CD4-positive, alpha-beta T cell treated with Interleukin-2 at 100 ng/mL for 4 hours (primary cell): ENCODE results near the gene RHBDL1.

Experiments used
- DNase-seq: peaks from one replicate; pipeline ENCODE4 v3.0.0-alpha.2; 2020; ENCODE audit warnings: low spot score

The RHBDL1 gene

GRCh38 chr16:720447-720989 is 45.0 kb downstream of the RHBDL1 start:
- no peak for DNase-seq

DNA sequence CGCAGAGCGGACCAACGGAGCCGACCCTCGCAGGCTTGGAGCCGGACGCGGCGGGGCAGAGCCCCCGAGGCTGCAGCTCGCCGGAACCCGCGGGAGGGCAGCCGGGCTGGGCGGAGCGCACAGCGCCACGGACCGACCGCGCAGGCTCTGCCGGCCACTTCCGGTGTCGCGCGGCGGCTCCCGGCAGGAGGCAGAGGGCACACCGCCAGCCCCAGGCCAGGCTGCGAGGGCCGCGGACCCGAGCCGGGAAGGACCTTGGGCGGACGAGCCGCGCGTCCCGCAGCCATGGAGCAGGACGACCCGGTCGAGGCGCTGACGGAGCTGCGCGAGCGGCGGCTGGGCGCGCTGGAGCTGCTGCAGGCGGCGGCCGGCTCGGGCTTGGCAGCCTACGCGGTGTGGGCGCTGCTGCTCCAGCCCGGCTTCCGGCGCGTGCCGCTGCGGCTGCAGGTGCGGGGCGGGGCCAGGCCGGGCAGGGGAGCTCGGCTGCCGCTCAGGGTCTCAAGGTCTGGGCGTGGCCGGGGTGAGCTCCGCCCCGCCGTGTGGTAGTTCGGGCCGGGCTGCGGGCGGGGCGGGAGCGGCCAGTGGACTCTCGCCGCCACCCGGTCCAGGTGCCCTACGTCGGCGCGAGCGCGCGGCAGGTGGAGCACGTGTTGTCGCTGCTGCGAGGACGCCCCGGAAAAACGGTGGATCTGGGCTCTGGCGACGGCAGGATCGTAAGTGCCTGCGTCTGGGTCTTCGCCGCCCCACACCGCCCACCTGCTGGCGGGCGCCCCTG is 45.7 kb downstream of the RHBDL1 start, which contains the start of gene ANTKMT:
ANTKMT (plus strand) TSS at position 157 of the 775 bp plus-strand sequence; CDS start at position 286, 129 bp downstream.
- peak; percentile 70 for DNase-seq

DNA sequence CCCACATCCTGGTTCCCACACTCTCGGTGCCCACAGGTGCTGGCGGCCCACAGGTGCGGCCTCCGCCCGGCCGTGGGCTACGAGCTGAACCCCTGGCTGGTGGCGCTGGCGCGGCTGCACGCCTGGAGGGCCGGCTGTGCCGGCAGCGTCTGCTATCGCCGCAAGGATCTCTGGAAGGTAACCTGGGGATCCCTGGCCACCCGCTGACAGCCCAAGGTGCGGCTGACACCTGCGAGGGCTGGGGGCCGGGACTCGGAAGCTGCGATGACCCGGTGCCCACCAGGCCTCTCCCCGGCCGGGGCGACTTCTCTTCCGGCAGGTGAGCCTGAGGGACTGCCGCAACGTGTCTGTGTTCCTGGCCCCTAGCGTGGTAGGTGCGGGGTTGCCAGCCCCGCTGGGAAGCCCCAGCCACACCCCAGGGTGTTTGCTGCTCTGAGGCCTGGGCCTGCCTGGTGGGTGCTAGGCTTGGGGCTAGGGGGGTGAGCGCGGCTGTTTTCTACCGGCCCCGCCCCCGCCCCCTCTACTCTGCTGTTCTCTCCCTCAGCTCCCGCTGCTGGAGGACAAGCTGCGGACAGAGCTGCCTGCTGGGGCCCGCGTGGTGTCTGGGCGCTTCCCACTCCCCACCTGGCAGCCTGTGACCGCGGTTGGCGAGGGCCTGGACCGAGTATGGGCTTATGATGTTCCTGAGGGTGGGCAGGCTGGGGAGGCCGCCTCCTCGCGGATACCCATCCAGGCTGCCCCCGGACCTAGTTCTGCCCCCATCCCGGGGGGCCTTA is 46.5 kb downstream of the RHBDL1 start:
- no peak for DNase-seq

DNA sequence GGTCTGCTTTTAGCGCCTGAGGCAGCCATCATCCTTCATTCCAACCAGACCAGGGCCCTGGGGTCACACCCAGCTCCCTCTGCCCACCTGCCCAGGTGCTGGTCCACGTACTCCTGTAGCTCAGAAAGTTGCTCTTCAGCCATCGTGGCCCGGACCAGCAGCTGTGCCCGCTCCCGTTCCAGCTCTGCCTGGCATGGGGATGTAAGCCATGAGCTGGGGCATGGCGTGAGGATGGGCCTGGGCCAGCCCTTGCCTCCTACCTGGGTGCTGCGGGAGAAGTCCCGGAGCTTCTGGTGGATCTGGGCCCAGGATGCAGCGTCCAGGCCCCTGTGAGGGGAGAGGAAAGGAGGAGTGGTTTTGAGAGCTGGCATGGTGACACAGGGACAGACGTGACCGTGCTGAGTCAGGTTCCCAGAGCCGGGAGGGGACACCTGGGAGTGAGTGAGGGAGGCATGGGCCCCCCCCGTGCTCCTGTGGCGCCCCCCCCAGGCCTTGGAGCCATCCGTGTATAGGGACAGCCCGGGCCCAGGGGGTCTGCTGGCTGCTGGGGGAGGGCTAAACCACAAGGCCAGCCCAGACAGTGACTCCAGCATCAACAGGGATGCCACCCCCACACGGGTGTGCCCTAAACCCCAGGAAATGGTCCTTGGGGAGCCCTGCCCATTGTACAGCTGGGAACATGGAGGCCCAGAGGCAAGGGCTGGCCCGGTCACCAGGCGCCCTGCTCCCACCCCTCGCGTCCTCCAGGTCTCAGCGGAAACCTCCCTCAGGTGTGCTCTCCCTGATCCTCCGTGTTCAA is 47.6 kb downstream of the RHBDL1 start:
- no peak for DNase-seq

GRCh38 chr16:723695-724094 is 48.2 kb downstream of the RHBDL1 start:
- no peak for DNase-seq

- DNase-seq, result no peak
Measured at GRCh38 chr16:724188-725040, 48.9 kb downstream of the RHBDL1 start.

DNA sequence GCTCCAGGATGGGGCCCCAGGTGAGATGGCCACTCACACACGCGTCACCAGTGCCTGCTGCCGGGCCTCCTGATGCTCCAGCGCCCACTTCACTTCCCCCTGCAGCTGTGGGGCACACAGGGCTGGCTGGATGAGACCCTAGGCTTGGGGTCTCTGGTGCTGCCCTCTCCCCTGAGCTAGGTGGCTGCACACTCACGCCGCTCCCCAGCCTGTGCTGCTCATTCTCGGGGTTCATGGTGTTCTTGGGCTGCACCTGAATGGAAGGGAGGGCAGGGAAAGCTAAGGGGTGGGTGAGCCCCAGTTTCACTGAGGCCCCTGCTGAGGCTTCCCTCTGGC is 49.5 kb downstream of the RHBDL1 start:
- no peak for DNase-seq

DNA sequence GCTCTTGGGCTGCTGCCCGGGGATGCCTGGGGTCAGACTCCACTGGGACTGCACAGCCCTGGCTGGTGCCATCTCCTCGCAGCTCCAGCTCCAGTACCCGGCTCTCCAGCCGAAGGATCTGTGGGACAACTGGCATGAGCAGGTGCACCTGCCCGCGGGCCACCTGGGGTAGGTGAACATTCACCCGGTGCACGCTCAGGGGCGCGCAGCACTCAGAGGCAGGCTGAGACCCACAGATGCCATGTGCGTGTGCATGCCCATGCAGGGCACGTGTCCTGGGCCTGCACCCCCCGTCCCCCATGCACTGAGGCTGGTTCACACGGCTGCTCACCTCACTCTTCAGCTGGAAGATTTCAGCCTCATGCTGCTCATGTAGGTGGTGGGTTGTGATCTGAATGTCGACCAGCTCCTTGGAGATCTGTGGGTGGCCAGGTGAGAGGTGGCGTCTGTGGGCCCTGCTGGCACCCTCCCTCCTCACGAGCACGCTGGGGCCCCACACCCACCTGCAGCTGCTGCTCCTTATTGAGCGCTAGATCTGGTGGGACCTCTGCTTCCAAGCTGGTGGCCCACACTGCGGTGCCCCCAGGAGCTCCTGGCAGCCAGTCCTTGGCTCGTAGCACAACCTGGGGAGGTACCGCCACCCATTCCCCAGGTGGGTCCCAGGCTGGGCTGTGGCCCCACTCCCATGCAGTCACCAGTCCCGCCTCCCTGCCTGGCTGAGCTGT is 50.2 kb downstream of the RHBDL1 start:
- DNase-seq, result no peak

GRCh38 chr16:726188-726437 is 50.6 kb downstream of the RHBDL1 start:
- DNase-seq, result no peak

GRCh38 chr16:726438-727290 is 51.2 kb downstream of the RHBDL1 start, which contains the start of the genes CCDC78 and HAGHL:
CCDC78 (minus strand) TSS chr16:726443; CDS start chr16:726367, 76 bp downstream.
HAGHL (plus strand) TSS chr16:727106; CDS start chr16:727510, 404 bp downstream.
- peak; percentile 62 for DNase-seq

DNA sequence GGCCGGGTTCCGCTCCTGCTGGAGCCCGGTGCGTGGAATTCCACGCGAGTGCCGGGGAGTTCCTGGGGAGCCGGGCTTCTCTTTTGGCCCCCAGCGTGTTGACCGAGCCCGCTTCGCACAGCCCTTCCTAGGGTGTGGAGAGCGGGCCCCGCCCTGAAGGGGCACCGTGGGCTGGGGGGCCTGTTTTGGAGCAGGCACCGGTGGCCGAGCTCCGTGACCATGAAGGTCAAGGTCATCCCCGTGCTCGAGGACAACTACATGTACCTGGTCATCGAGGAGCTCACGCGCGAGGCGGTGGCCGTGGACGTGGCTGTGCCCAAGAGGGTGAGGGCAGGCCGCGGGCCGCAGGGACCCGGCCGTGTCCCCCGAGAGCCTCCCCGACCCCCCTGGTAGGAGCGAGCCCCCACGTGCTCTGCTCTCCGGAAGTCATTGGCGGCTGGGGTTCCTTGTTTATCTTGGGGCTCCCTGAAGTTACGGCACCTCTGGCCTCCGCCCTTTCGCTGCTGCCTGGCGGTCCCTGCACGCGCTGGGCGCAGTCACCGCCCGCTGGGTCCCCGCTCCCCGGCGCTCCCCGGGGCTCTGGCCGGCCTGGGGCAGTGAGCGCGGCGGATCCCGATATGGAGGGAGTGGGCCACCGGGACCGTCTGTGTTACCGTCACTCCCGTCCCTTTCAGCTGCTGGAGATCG is 52.0 kb downstream of the RHBDL1 start:
- no peak for DNase-seq
